Measurements from ENCODE around the gene XYLB.
"Not testable (repeated sequence)": the region's sequence is repeated elsewhere in the genome, so short reads cannot be mapped to it uniquely, and the experiment has no call there.

The XYLB gene

DNA sequence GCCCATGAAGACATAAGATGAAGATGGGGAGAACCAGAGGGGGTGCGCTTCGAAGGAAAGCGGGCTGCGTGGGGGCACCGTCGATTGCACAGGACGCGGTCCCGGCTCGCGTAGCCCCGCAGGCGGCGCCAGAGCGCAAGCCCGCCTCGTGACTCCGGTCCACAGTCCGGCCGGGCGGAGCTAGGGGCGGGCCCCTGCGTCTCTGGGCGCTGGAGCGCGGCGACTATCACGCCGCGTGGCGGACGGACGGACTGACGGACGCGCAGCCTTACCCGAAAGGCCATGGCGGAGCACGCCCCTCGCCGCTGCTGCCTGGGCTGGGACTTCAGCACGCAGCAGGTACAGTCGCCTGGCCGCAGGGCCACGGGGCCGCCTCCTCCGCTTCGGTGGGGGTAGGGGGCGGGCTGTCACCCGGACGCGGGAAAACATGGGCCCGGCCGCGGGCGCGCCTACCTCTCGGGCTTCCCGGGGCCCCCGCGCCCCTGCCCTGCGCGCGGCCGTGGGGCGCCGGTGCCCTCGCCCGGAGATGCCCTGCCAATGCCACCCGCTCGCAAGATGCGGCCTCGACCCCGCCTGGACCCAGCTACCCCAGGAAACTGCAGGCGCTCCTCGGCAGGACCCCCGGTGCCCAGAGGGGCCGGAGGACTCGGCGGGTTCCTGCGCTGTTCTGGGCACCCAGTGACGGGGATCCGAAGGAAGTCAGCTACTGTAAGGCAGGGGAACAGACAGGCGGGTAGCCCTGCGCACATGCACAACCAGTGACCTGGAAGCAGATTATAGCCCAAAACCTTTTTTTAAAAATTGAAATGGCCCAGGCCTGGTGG lies at the start of gene XYLB:
XYLB (plus strand) TSS at position 199 of the 824 bp plus-strand sequence; CDS start at position 283, 84 bp downstream.
- Histone ChIP-seq H3K27me3 (replicated peaks; ENCODE audit: insufficient read depth, low read length) (no peaks in the 10 kb centered on the region), H3K36me3 (replicated peaks; ENCODE audit: insufficient read depth, low read length) (no peaks in the 10 kb centered on the region), H3K79me2 (ENCODE audit: low read length) (peaks cover 22% of the 10 kb centered on the region), H3K27ac (ENCODE audit: low read length) (no peak within 1 kb of the TSS), H3K4me3 (ENCODE audit: low read length) (peak within 1 kb of the TSS; percentile 98), H2AFZ (ENCODE audit: low read length) (peak within 1 kb of the TSS; percentile 88), H3K4me1 (ENCODE audit: low read length) (no peaks in the 10 kb centered on the region), H3F3A (ENCODE audit: insufficient read depth, low read length) (no peaks in the 10 kb centered on the region), H3K9ac (ENCODE audit: low read length) (peak within 1 kb of the TSS; percentile 83), H3K9me2 (replicated peaks; ENCODE audit: insufficient read depth, low read length) (no peaks in the 10 kb centered on the region), H3K4me2 (ENCODE audit: low read depth, low read length) (peak within 1 kb of the TSS; percentile 95; the same call in 1 of the 2 replicates), H4K20me1 (ENCODE audit: insufficient read depth, low read length) (no peaks in the 10 kb centered on the region), H3K9me3 (replicated peaks; ENCODE audit: insufficient read depth, low read length) (no peaks in the 10 kb centered on the region)
- TF ChIP-seq, protein P1, sequence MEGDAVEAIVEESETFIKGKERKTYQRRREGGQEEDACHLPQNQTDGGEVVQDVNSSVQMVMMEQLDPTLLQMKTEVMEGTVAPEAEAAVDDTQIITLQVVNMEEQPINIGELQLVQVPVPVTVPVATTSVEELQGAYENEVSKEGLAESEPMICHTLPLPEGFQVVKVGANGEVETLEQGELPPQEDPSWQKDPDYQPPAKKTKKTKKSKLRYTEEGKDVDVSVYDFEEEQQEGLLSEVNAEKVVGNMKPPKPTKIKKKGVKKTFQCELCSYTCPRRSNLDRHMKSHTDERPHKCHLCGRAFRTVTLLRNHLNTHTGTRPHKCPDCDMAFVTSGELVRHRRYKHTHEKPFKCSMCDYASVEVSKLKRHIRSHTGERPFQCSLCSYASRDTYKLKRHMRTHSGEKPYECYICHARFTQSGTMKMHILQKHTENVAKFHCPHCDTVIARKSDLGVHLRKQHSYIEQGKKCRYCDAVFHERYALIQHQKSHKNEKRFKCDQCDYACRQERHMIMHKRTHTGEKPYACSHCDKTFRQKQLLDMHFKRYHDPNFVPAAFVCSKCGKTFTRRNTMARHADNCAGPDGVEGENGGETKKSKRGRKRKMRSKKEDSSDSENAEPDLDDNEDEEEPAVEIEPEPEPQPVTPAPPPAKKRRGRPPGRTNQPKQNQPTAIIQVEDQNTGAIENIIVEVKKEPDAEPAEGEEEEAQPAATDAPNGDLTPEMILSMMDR (IDR thresholded peaks at IDR 0.05; ENCODE audit: low read length) = peak; percentile 77
- TF ChIP-seq EZH2 (optimal IDR thresholded peaks at IDR 0.05; ENCODE audit: low read depth, low read length) (no peak), EZH2phosphoT487 (IDR thresholded peaks at IDR 0.05; ENCODE audit: low read length) (no peak)
- DNase-seq = peak; percentile 89

DNA sequence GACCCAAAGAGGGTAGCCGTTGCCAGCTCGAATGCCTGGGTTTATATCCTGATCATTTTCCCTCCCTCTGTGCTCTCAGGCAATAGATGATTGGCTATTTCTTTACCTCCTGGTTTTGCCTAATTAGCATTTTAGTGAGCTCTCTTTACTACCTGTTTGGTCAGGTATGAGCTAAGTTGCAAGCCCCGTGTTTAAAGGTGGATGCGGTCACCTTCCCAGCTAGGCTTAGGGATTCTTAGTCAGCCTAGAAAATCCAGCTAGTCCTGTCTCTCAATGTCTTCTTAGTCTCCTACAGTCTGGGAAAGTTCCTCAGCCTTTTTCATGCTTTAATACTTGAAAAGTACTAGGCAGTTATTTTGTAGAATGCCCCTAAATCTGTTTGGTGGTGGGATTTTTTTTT lies 49.5 kb upstream of the XYLB start:
- H3K4me2 ChIP-seq (ENCODE audit: low read depth, low read length); H3F3A ChIP-seq (ENCODE audit: insufficient read depth, low read length); H3K27me3 ChIP-seq (replicated peaks; ENCODE audit: insufficient read depth, low read length); H3K79me2 ChIP-seq (ENCODE audit: low read length); H3K9me2 ChIP-seq (replicated peaks; ENCODE audit: insufficient read depth, low read length); H3K4me1 ChIP-seq (ENCODE audit: low read length); H3K27ac ChIP-seq (ENCODE audit: low read length); H3K9ac ChIP-seq (ENCODE audit: low read length); H2AFZ ChIP-seq (ENCODE audit: low read length); H3K36me3 ChIP-seq (replicated peaks; ENCODE audit: insufficient read depth, low read length); H3K9me3 ChIP-seq (replicated peaks; ENCODE audit: insufficient read depth, low read length); H3K4me3 ChIP-seq (ENCODE audit: low read length); DNase-seq; H4K20me1 ChIP-seq (ENCODE audit: insufficient read depth, low read length): not testable (repeated sequence)

DNA sequence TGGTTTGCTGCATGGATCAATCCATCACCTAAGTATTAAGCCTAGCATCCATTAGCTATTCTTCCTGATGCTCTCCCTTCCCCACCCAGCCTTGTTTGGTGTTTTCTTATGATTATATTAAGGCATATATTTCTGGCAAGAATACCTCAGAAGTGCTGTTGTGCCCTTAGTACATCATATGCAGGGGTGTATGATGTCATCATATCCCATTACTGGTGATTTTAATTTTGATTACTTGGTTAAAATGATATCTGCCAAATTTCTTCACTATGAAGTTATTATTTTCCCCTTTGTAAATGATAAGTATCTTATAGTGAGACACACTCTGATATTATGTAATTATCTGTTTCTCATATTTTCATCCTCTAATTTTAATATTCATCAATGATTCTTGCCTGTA lies 49.0 kb upstream of the XYLB start:
- Histone ChIP-seq H3K27ac (ENCODE audit: low read length) (no peak overlapping the region), H3K27me3 (replicated peaks; ENCODE audit: insufficient read depth, low read length) (no peaks in the 10 kb centered on the region), H3K79me2 (ENCODE audit: low read length) (no peaks in the 10 kb centered on the region), H3K9me3 (replicated peaks; ENCODE audit: insufficient read depth, low read length) (no peaks in the 10 kb centered on the region), H3K9me2 (replicated peaks; ENCODE audit: insufficient read depth, low read length) (no peaks in the 10 kb centered on the region), H3K4me3 (ENCODE audit: low read length) (no peak overlapping the region), H2AFZ (ENCODE audit: low read length) (no peak overlapping the region), H3K4me1 (ENCODE audit: low read length) (no peaks in the 10 kb centered on the region), H3K4me2 (ENCODE audit: low read depth, low read length) (no peak overlapping the region), H4K20me1 (ENCODE audit: insufficient read depth, low read length) (no peaks in the 10 kb centered on the region), H3K36me3 (replicated peaks; ENCODE audit: insufficient read depth, low read length) (no peaks in the 10 kb centered on the region), H3K9ac (ENCODE audit: low read length) (no peak overlapping the region), H3F3A (ENCODE audit: insufficient read depth, low read length) (no peaks in the 10 kb centered on the region)
- TF ChIP-seq, protein P1 (IDR thresholded peaks at IDR 0.05; ENCODE audit: low read length) = no peak
- TF ChIP-seq EZH2phosphoT487 (IDR thresholded peaks at IDR 0.05; ENCODE audit: low read length) = no peak
- no peak for TF ChIP-seq EZH2 (optimal IDR thresholded peaks at IDR 0.05; ENCODE audit: low read depth, low read length)
- no peak for DNase-seq
